ENCODE measurements around the gene NF2.

- TF ChIP-seq RBBP5 (conservative IDR thresholded peaks at IDR 0.05) (no peak), BRCA1 (IDR thresholded peaks at IDR 0.05; ENCODE audit: low read depth, low read length) (no peak), CBX5 (IDR thresholded peaks at IDR 0.05; ENCODE audit: low read depth) (no peak), SIX5 (IDR thresholded peaks at IDR 0.05; ENCODE audit: low read depth, low read length, severe bottlenecking) (no peak), ZNF217 (IDR thresholded peaks at IDR 0.05) (no peak), REST (IDR thresholded peaks at IDR 0.05; ENCODE audit: low read depth, low read length) (no peak), ETV6 (conservative IDR thresholded peaks at IDR 0.05 in 1 of 2, IDR thresholded peaks at IDR 0.05 in 1 of 2; ENCODE audit: borderline replicate concordance in 1 of 2, low read depth in 1 of 2) (no peak), RCOR1 (conservative IDR thresholded peaks at IDR 0.05; ENCODE audit: low read depth, low read length) (no peak), EP300 (IDR thresholded peaks at IDR 0.05; ENCODE audit: borderline replicate concordance in 1 of 2, control insufficient read depth in 1 of 2, low read depth in 2 of 2, low read length in 2 of 2) (no peak)
Observed at GRCh38 chr22:29726512-29727130, 123.2 kb downstream of the NF2 start.

Measured in GM12878 (cell line).